NB4 (cell line): ENCODE data around the gene CACNA1A.

Experiments
- POLR2A ChIP-seq: IDR thresholded peaks from 2 replicates; pipeline ENCODE4 v1.6.1; 2011; ENCODE audit warnings: mild to moderate bottlenecking; ENCODE audit not compliant: insufficient read length; ENCODE audit errors: extremely low read depth
- TF ChIP-seq, protein P1 (sequence below): IDR thresholded peaks from one replicate; pipeline ENCODE4 v1.5.1; 2012; ENCODE audit warnings: low read depth, low read length
- TF ChIP-seq, protein P2 (sequence below): IDR thresholded peaks from 2 replicates; pipeline ENCODE4 v1.6.1; 2011; ENCODE audit warnings: low read depth, low read length

DNA sequence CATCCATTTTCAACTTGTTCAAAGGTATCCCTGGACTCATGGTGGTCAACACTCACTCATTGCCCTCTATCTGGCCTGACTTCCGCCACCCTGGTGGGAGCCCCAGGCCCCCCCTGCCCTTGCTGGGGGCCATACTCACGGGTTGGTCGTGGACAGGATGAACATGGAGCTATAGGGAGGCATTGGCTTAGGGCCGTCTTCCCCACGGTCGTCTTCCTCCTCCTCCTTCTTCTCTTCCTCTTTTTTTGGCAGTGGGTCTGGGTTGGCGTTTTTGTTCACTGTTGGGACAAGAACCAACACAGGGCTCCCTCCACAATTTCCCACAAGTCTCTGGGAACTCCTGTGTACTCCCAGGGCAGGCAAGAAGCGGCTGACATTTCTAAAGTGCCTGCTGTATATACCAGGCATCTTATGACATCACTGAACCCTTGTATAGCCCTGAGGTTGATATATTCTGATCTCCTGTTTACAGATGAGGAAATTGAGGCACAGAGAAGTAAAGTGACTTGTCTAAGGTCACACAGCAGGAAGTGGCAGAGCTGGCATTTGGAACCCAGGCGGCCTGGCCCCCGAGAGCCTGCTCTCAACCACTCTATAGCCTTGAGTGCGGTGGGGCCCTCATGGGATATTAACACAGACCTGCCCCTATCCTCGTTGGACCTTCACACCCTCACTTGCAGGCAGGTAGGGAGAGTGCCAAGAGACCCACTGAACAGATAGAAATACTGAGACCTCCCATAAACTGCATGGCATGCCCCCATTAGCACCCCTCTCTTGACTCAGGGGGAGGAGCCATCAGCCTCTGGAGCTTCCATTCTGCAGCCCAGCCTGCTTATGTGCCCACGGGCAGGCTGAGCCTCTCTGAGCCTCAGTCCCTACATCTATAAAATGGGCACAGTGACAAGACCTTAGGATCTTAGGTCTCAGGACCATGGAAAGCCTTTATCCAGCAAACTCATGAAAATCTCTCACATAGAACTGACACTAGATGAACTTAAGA, 221.1 kb downstream of the CACNA1A start:
- TF ChIP-seq, protein P1, sequence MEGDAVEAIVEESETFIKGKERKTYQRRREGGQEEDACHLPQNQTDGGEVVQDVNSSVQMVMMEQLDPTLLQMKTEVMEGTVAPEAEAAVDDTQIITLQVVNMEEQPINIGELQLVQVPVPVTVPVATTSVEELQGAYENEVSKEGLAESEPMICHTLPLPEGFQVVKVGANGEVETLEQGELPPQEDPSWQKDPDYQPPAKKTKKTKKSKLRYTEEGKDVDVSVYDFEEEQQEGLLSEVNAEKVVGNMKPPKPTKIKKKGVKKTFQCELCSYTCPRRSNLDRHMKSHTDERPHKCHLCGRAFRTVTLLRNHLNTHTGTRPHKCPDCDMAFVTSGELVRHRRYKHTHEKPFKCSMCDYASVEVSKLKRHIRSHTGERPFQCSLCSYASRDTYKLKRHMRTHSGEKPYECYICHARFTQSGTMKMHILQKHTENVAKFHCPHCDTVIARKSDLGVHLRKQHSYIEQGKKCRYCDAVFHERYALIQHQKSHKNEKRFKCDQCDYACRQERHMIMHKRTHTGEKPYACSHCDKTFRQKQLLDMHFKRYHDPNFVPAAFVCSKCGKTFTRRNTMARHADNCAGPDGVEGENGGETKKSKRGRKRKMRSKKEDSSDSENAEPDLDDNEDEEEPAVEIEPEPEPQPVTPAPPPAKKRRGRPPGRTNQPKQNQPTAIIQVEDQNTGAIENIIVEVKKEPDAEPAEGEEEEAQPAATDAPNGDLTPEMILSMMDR = no peak
- TF ChIP-seq POLR2A = no peak
- TF ChIP-seq, protein P2, sequence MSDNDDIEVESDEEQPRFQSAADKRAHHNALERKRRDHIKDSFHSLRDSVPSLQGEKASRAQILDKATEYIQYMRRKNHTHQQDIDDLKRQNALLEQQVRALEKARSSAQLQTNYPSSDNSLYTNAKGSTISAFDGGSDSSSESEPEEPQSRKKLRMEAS = no peak
